Activated CD4-positive, alpha-beta T cell treated with anti-CD3 and anti-CD28 coated beads, Interleukin-2, amount 10 ng/mL, durations not matched to agents 24 days and 14 days (primary cell): ENCODE data around the gene RELA. TPM values are rescaled to one million over a fixed set of nuclear protein-coding genes. Genes with fewer than 3 reads are reported as not detected.
A peak's percentile ranks its signal among the peaks of the same experiment; 100 is the strongest.

Experiments used
- DNase-seq: peaks from one replicate; pipeline ENCODE4 v3.0.0; 2022
- H3K27ac Mint-ChIP-seq: one replicate; pipeline ENCODE4 v1.8.0; 2022; ENCODE audit warnings: mild to moderate bottlenecking, mixed read lengths
- H3K27me3 Mint-ChIP-seq: one replicate; pipeline ENCODE4 v1.8.0; 2022; ENCODE audit warnings: mixed read lengths
- H3K36me3 Mint-ChIP-seq: one replicate; pipeline ENCODE4 v1.8.0; 2022; ENCODE audit warnings: low read depth, mild to moderate bottlenecking, mixed read lengths
- H3K4me1 Mint-ChIP-seq: one replicate; pipeline ENCODE4 v1.8.0; 2021; ENCODE audit warnings: mixed read lengths
- H3K4me3 Mint-ChIP-seq: one replicate; pipeline ENCODE4 v1.8.0; 2022; ENCODE audit warnings: mild to moderate bottlenecking, moderate library complexity, mixed read lengths
- H3K9me3 Mint-ChIP-seq: one replicate; pipeline ENCODE4 v1.8.0; 2021; ENCODE audit warnings: mixed read lengths
- intact Hi-C: fragments of 100-400 bp; cut with micrococcal nuclease; formaldehyde crosslinking; loops from one replicate; pipeline ENCODE4 v1.15.1; 2023
- total RNA-seq: library from RNA; stranded (reverse); gene quantifications from 2 replicates; pipeline ENCODE4 v1.2.3, GENCODE V29; 2022

Gene RELA
- total RNA-seq, 1 donor from 2014 or later = 98.2 TPM

DNA sequence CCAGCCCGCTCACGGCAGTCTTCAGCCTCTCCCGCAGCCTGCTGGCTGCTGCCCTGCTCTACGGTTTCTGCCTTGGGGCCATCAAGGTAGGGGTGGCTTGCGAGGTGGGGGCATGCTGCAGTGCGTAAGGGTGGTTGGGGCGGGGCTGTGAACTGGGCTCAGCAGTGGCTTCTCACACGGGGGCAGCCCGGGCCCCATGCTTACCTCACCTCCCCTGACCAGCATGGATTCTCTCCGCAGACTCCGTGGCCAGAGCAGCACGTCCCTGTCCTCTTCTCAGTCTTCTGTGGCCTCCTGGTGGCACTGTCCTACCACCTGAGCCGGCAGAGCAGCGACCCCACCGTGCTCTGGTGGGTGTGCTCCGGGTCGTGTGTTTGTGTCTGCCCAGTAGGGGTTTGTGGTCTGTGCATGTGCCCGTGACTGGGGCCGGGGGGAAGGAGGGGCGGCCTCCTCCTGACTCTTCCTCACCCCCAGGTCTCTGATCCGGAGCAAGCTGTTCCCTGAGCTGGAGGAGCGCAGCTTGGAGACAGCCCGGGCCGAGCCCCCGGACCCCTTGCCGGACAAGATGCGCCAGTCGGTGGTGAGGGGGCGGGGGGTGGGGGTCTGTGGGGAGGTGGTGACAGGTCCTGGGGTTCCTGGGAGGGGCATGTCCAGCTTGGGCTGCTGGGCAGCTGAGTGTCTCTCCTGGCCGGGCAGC, 37.6 kb downstream of the RELA start:
- Mint-ChIP-seq H3K36me3 (peaks cover 53% of the 10 kb centered on the region), H3K27me3 (no peaks in the 10 kb centered on the region), H3K27ac (peak overlapping the region; percentile 25), H3K9me3 (no peaks in the 10 kb centered on the region), H3K4me3 (no peak overlapping the region), H3K4me1 (peaks cover 2% of the 10 kb centered on the region)
- intact Hi-C loops = no loop called here
- DNase-seq = no peak

DNA sequence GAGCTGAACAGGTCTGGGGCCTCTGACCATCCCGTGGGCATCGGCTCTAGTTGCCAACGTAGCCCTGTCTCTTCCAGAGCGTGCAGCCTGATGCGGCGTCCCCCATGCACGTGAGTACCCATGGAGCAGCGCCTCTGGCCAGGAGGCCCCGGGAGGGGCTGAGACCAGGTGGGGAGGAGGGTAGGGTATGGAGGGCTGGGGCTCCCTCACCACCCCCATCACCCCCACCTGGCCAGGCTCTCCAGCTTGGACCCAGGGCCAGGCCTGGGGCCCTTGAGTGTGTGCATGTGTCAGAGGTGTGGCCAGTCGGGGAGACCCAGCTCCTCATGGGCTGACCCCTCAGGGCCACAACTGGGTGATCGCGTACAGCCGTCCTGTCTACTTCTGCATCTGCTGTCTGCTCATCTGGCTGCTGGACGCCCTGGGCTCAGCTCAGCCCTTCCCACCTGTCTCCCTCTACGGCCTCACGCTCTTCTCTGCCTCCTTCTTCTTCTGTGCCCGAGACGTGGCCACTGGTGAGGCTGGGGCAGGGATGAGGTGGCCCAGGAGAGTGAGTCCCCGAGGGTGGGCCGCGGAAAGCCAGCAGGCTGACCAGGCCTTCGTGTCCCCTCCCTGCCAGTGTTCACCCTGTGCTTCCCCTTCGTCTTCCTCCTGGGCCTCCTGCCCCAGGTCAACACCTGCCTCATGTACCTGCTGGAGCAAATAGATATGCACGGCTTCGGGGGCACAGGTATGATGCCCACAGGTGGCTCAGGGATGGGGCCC, 38.7 kb downstream of the RELA start:
- Mint-ChIP-seq H3K4me3 (no peak overlapping the region), H3K36me3 (peaks cover 54% of the 10 kb centered on the region), H3K27me3 (no peaks in the 10 kb centered on the region), H3K27ac (no peak overlapping the region), H3K9me3 (no peaks in the 10 kb centered on the region), H3K4me1 (peaks cover 2% of the 10 kb centered on the region)
- intact Hi-C loops = no loop called here
- DNase-seq = no peak

GRCh38 chr11:65623177-65623576, 39.5 kb downstream of the RELA start:
- no peak overlapping the region for H3K4me3 Mint-ChIP-seq
- intact Hi-C loops = no loop called here
- no peak for DNase-seq
- no peak overlapping the region for H3K27ac Mint-ChIP-seq
- peaks cover 53% of the 10 kb centered on the region for H3K36me3 Mint-ChIP-seq
- H3K9me3 Mint-ChIP-seq = no peaks in the 10 kb centered on the region
- H3K4me1 Mint-ChIP-seq = peaks cover 2% of the 10 kb centered on the region
- no peaks in the 10 kb centered on the region for H3K27me3 Mint-ChIP-seq

GRCh38 chr11:65622011-65622410, 40.7 kb downstream of the RELA start:
- Mint-ChIP-seq H3K27me3 (no peaks in the 10 kb centered on the region), H3K4me1 (peaks cover 2% of the 10 kb centered on the region), H3K27ac (no peak overlapping the region), H3K36me3 (peaks cover 54% of the 10 kb centered on the region), H3K4me3 (no peak overlapping the region), H3K9me3 (no peaks in the 10 kb centered on the region)
- intact Hi-C loops = no loop called here
- DNase-seq = no peak

DNA sequence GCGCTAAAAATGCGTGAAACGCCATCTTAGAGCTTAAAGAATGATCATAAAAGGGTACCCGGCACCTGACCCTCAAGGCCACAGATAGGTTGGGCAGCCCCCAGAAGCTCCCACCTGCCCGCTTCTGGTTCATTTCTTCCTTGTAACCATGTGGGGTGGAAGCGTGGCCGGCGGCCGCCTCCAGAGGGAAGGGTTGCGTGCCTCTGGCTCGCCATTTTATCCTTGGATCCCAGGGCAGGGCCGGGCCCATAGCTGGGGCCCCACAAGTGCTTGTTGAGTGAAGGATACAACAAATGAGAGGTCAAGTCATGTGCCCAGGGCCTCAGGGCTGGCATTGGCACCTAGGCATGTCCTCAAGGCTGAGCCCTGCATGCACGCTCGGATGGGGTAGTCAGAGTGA, 41.3 kb downstream of the RELA start:
- Mint-ChIP-seq H3K36me3 (peaks cover 54% of the 10 kb centered on the region), H3K4me1 (peaks cover 8% of the 10 kb centered on the region), H3K27ac (no peak overlapping the region), H3K27me3 (no peaks in the 10 kb centered on the region), H3K4me3 (no peak overlapping the region), H3K9me3 (no peaks in the 10 kb centered on the region)
- no peak for DNase-seq
- intact Hi-C loops = no loop called here

GRCh38 chr11:65620666-65621065, 42.0 kb downstream of the RELA start:
- Mint-ChIP-seq H3K27ac (no peak overlapping the region), H3K4me3 (no peak overlapping the region), H3K36me3 (peaks cover 51% of the 10 kb centered on the region), H3K27me3 (no peaks in the 10 kb centered on the region), H3K9me3 (no peaks in the 10 kb centered on the region), H3K4me1 (peaks cover 10% of the 10 kb centered on the region)
- DNase-seq = no peak
- intact Hi-C loops = no loop called here

GRCh38 chr11:65619281-65619928, 43.3 kb downstream of the RELA start:
- no peak overlapping the region for H3K4me3 Mint-ChIP-seq
- H3K27ac Mint-ChIP-seq = peak overlapping the region; percentile 41
- DNase-seq = no peak
- intact Hi-C loops = no loop called here
- peaks cover 47% of the 10 kb centered on the region for H3K36me3 Mint-ChIP-seq
- H3K27me3 Mint-ChIP-seq = peaks cover 3% of the 10 kb centered on the region
- H3K4me1 Mint-ChIP-seq = peaks cover 14% of the 10 kb centered on the region
- no peaks in the 10 kb centered on the region for H3K9me3 Mint-ChIP-seq

- peaks cover 14% of the 10 kb centered on the region for H3K4me1 Mint-ChIP-seq
- no peaks in the 10 kb centered on the region for H3K9me3 Mint-ChIP-seq
- no peak overlapping the region for H3K4me3 Mint-ChIP-seq
- DNase-seq = no peak
- peaks cover 3% of the 10 kb centered on the region for H3K27me3 Mint-ChIP-seq
- intact Hi-C loops = no loop called here
- no peak overlapping the region for H3K27ac Mint-ChIP-seq
- peaks cover 45% of the 10 kb centered on the region for H3K36me3 Mint-ChIP-seq
These were observed 44.0 kb downstream of the RELA start for GRCh38 chr11:65618763-65619162.

GRCh38 chr11:65617990-65618751, 44.5 kb downstream of the RELA start:
- Mint-ChIP-seq H3K9me3 (no peaks in the 10 kb centered on the region), H3K36me3 (peaks cover 47% of the 10 kb centered on the region), H3K27ac (peak overlapping the region; percentile 51), H3K27me3 (peaks cover 3% of the 10 kb centered on the region), H3K4me3 (no peak overlapping the region), H3K4me1 (peaks cover 16% of the 10 kb centered on the region)
- no peak for DNase-seq
- intact Hi-C loops = no loop called here

GRCh38 chr11:65617136-65617850, 45.4 kb downstream of the RELA start:
- no peak for DNase-seq
- H3K27me3 Mint-ChIP-seq = peaks cover 3% of the 10 kb centered on the region
- peak overlapping the region; percentile 97 for H3K4me3 Mint-ChIP-seq
- H3K27ac Mint-ChIP-seq = peak overlapping the region; percentile 91
- intact Hi-C loops = no loop called here
- peaks cover 44% of the 10 kb centered on the region for H3K36me3 Mint-ChIP-seq
- no peaks in the 10 kb centered on the region for H3K9me3 Mint-ChIP-seq
- H3K4me1 Mint-ChIP-seq = peaks cover 22% of the 10 kb centered on the region

- peak overlapping the region; percentile 97 for H3K4me3 Mint-ChIP-seq
- H3K27ac Mint-ChIP-seq = peak overlapping the region; percentile 91
- H3K36me3 Mint-ChIP-seq = peaks cover 44% of the 10 kb centered on the region
- DNase-seq = peak; percentile 78
- H3K27me3 Mint-ChIP-seq = peaks cover 3% of the 10 kb centered on the region
- H3K4me1 Mint-ChIP-seq = peaks cover 26% of the 10 kb centered on the region
- no peaks in the 10 kb centered on the region for H3K9me3 Mint-ChIP-seq
- intact Hi-C loops = loop anchor here (1.0 kb wide), 1 partner anchor 22 kb away; the partner anchor contains the start of gene SIPA1
These were observed 46.1 kb downstream of the RELA start for GRCh38 chr11:65616575-65617001.

- no peak for DNase-seq
- Mint-ChIP-seq H3K27ac (peak overlapping the region; percentile 91), H3K9me3 (no peaks in the 10 kb centered on the region), H3K4me1 (peaks cover 30% of the 10 kb centered on the region), H3K27me3 (peaks cover 3% of the 10 kb centered on the region), H3K4me3 (peak overlapping the region; percentile 97), H3K36me3 (peaks cover 41% of the 10 kb centered on the region)
- intact Hi-C loops = loop anchor here (1.0 to 2.0 kb wide), 9 partner anchors 22 to 386 kb away; partner anchors contain the start of genes BANF1, CFL1, EIF1AD and SIPA1
These were observed 46.7 kb downstream of the RELA start for GRCh38 chr11:65615950-65616574.
